Endothelial cell of umbilical vein (primary cell): ENCODE data around the gene TSPAN8. TPM values are rescaled to one million over a fixed set of nuclear protein-coding genes. Genes with fewer than 3 reads are reported as not detected.

Experiments used
- BruUV-seq: library from RNA; stranded (reverse); fragments of 400-500 nt; replicated peaks from 2 replicates; lab custom pipeline; 2021; lab: Mats Ljungman, UMichigan
- CTCF ChIA-PET: fragments of 300-600, 350-600 bp; sonication (Branson Sonifier 250); formaldehyde crosslinking; loops from one replicate; lab custom pipeline; 2021; ENCODE audit warnings: antibody characterized with exemption, inconsistent platforms; lab: Charles Lee
- POLR2A ChIA-PET: fragments of 300-600, 350-600 bp; sonication (Branson Sonifier 250); formaldehyde crosslinking; loops from one replicate; lab custom pipeline; 2021; ENCODE audit warnings: antibody characterized with exemption, inconsistent platforms; lab: Charles Lee
- DNase-seq: peaks from one replicate; pipeline ENCODE4 v3.0.0-alpha.2; 2011; ENCODE audit warnings: low read depth, low spot score
- FAIRE-seq: peaks from 2 replicates; lab custom pipeline; 2011; peaks lifted over from hg19 to GRCh38; lab: Jason Lieb, UNC
- H2AFZ ChIP-seq: 2 replicates; pipeline ENCODE4 v1.6.0; 2012; ENCODE audit warnings: low read depth, low read length, control low read depth, inconsistent platforms
- H3K27ac ChIP-seq: 2 replicates; pipeline ENCODE4 v1.5.1; 2011; ENCODE audit warnings: low read depth, mild to moderate bottlenecking, control low read depth, low read length, moderate library complexity; ENCODE audit not compliant: insufficient read depth
- H3K27me3 ChIP-seq, 2 experiments: 2 replicates each; pipeline versions ENCODE4 v1.6.0 to v1.6.1; 2011; ENCODE audit warnings: low read length in 2 of 2, mixed read lengths in 1 of 2; ENCODE audit not compliant: control insufficient read depth in 2 of 2, insufficient read depth in 2 of 2
- H3K36me3 ChIP-seq, 2 experiments: 2 replicates in 1 of 2; 3 replicates in 1 of 2; pipeline ENCODE4 v1.5.1; 2011; ENCODE audit warnings: low read length in 2 of 2, mild to moderate bottlenecking in 1 of 2, moderate library complexity in 1 of 2; ENCODE audit not compliant: control insufficient read depth in 2 of 2, insufficient read depth in 2 of 2; ENCODE audit errors: extremely low read depth in 1 of 2
- H3K4me1 ChIP-seq: 3 replicates; pipeline ENCODE4 v1.5.1; 2011; ENCODE audit warnings: mild to moderate bottlenecking, low read length; ENCODE audit not compliant: control insufficient read depth, insufficient read depth; ENCODE audit errors: extremely low read depth
- H3K4me2 ChIP-seq: 2 replicates; pipeline ENCODE4 v1.6.1; 2011; ENCODE audit warnings: low read length, control low read depth, mixed read lengths; ENCODE audit not compliant: insufficient read depth
- H3K4me3 ChIP-seq, 3 experiments: fragments of 200-600 bp in 1 of 3; sonication (generic), shearing (Covaris generic) in 1 of 3; replicated peaks in 1 of 3; 2 replicates each; pipeline ENCODE4 v1.5.1; 2011 to 2016; ENCODE audit warnings: control low read depth in 3 of 3, low read length in 3 of 3, mild to moderate bottlenecking in 2 of 3, inconsistent platforms in 1 of 3, low read depth in 1 of 3, moderate library complexity in 1 of 3; ENCODE audit not compliant: insufficient read depth in 1 of 3
- H3K79me2 ChIP-seq: 2 replicates; pipeline ENCODE4 v1.6.0; 2012; ENCODE audit warnings: low read length, inconsistent platforms; ENCODE audit not compliant: control insufficient read depth, insufficient read depth
- H3K9ac ChIP-seq: replicated peaks from 2 replicates; pipeline ENCODE3; 2011; ENCODE audit warnings: low read length, control low read depth; ENCODE audit not compliant: insufficient read depth; ENCODE audit errors: extremely low read depth
- H3K9me1 ChIP-seq: replicated peaks from 3 replicates; pipeline ENCODE4 v1.6.0; 2011; ENCODE audit warnings: mild to moderate bottlenecking, low read length; ENCODE audit not compliant: control insufficient read depth, insufficient read depth; ENCODE audit errors: extremely low read depth
- H3K9me3 ChIP-seq: replicated peaks from 2 replicates; pipeline ENCODE4 v1.5.1; 2012; ENCODE audit warnings: low read length, inconsistent platforms; ENCODE audit not compliant: control insufficient read depth, insufficient read depth
- H4K20me1 ChIP-seq: replicated peaks from 2 replicates; pipeline ENCODE3; 2011; ENCODE audit warnings: mild to moderate bottlenecking, low read length; ENCODE audit not compliant: control insufficient read depth, insufficient read depth; ENCODE audit errors: extremely low read depth
- CTCF ChIP-seq, 2 donors: IDR thresholded peaks; 1 replicate in 1 of 2; 2 replicates in 1 of 2; pipeline ENCODE4 v1.5.1; 2011; ENCODE audit warnings: low read length in 2 of 2, mild to moderate bottlenecking in 2 of 2, moderate library complexity in 2 of 2, control low read depth in 1 of 2, inconsistent platforms in 1 of 2, low read depth in 1 of 2; ENCODE audit not compliant: insufficient read depth in 1 of 2; ENCODE audit errors: extremely low read depth in 1 of 2
- EZH2 ChIP-seq: IDR thresholded peaks from 2 replicates; pipeline ENCODE4 v1.6.1; 2012; ENCODE audit warnings: borderline replicate concordance, low read depth, mild to moderate bottlenecking, moderate library complexity, low read length, inconsistent platforms; ENCODE audit not compliant: severe bottlenecking
- FOS ChIP-seq: IDR thresholded peaks from 2 replicates; pipeline ENCODE4 v1.6.1; 2011; ENCODE audit warnings: mild to moderate bottlenecking, low read length, moderate library complexity, borderline replicate concordance; ENCODE audit not compliant: insufficient read depth
- GATA2 ChIP-seq: IDR thresholded peaks from 2 replicates; pipeline ENCODE4 v1.7.0; 2011; ENCODE audit warnings: low read depth, mild to moderate bottlenecking, moderate library complexity, mixed read lengths, low read length; ENCODE audit not compliant: insufficient read length, insufficient read depth
- JUN ChIP-seq: IDR thresholded peaks from 2 replicates; pipeline ENCODE4 v1.6.1; 2011; ENCODE audit warnings: borderline replicate concordance, low read depth; ENCODE audit not compliant: insufficient read length, insufficient read depth
- MAX ChIP-seq: IDR thresholded peaks from 2 replicates; pipeline ENCODE4 v1.6.1; 2011; ENCODE audit not compliant: insufficient read depth, insufficient read length
- MYC ChIP-seq: IDR thresholded peaks from one replicate; pipeline ENCODE4 v1.6.1; 2011; ENCODE audit warnings: mild to moderate bottlenecking, low read depth, low read length
- POLR2A ChIP-seq: IDR thresholded peaks from 2 replicates; pipeline ENCODE4 v1.6.1; 2012; ENCODE audit warnings: low read depth, mild to moderate bottlenecking, control low read depth, low read length
- POLR2AphosphoS5 ChIP-seq: IDR thresholded peaks from 2 replicates; pipeline ENCODE4 v1.6.1; 2012; ENCODE audit warnings: low read depth, mild to moderate bottlenecking, control low read depth, low read length, moderate library complexity; ENCODE audit not compliant: insufficient read depth
- dilution Hi-C: fragments of 300-500 bp; cut with MboI; formaldehyde crosslinking; loops from one replicate; pipeline ENCODE4 v1.15.0; 2019; ENCODE audit warnings: low sequenced_read_pairs; ENCODE audit not compliant: extremely low pct_ligation_motif_present
- intact Hi-C: fragments of 100-400 bp; cut with micrococcal nuclease; formaldehyde crosslinking; loops from one replicate; pipeline ENCODE4 v1.10.0; 2022
- polyA plus RNA-seq, 4 experiments: library from polyadenylated mRNA; depleted of rRNA in 3 of 4; stranded (reverse) in 3 of 4; unstranded in 1 of 4; fragments of >200 nt; gene quantifications; 2 replicates each; pipeline versions ENCODE4 v1.2.1 to v1.2.3, GENCODE V29; 2011 to 2012; ENCODE audit warnings: missing spikeins in 1 of 4
- total RNA-seq: library from RNA; stranded (reverse); gene quantifications from 2 replicates; pipeline ENCODE4 v1.2.3, GENCODE V29; 2021

The TSPAN8 gene
- total and polyA plus RNA-seq, 2 donors (not counting 3 experiments of a cell fraction or from before 2014, with no cell fraction given) = 1.2 to 1.6 TPM

GRCh38 chr12:71160585-71160984 lies 2.8 kb upstream of the TSPAN8 start:
- peak; percentile 41 for DNase-seq
- FAIRE-seq = peak; percentile 72
- no peak overlapping the region for H3K9ac ChIP-seq
- no peak overlapping the region for H3K27ac ChIP-seq
- ChIA-PET POLR2A (no interaction called here), CTCF (no interaction called here)
- H2AFZ ChIP-seq = no peak overlapping the region
- dilution Hi-C loops (no loop called here), intact Hi-C loops (no loop called here)
- H3K4me1 ChIP-seq = peaks cover 16% of the 10 kb centered on the region
- no peaks in the 10 kb centered on the region for H3K36me3 ChIP-seq
- H3K9me3 ChIP-seq = no peaks in the 10 kb centered on the region
- H4K20me1 ChIP-seq = no peaks in the 10 kb centered on the region
- no TSS peak for BruUV-seq
- TF ChIP-seq FOS = peak; percentile 83
- TF ChIP-seq JUN = no peak
- peak; percentile 67 for TF ChIP-seq GATA2
- H3K4me3 ChIP-seq = no peak overlapping the region
- no peaks in the 10 kb centered on the region for H3K9me1 ChIP-seq
- no peak overlapping the region for H3K4me2 ChIP-seq
- no peaks in the 10 kb centered on the region for H3K79me2 ChIP-seq
- no peaks in the 10 kb centered on the region for H3K27me3 ChIP-seq

- FAIRE-seq (no peak), DNase-seq (no peak)
- POLR2A ChIA-PET = no interaction called here
- Histone ChIP-seq H3K79me2 (no peaks in the 10 kb centered on the region), H3K4me1 (peaks cover 16% of the 10 kb centered on the region), H3K4me3 (no peak overlapping the region), H3K9me1 (no peaks in the 10 kb centered on the region), H3K9ac (no peak overlapping the region), H4K20me1 (no peaks in the 10 kb centered on the region), H2AFZ (no peak overlapping the region), H3K4me2 (no peak overlapping the region), H3K36me3 (no peaks in the 10 kb centered on the region), H3K9me3 (no peaks in the 10 kb centered on the region), H3K27ac (no peak overlapping the region), H3K27me3 (no peaks in the 10 kb centered on the region)
- intact Hi-C loops = no loop called here
- dilution Hi-C loops = no loop called here
- CTCF ChIA-PET = no interaction called here
- BruUV-seq = no TSS peak
- TF ChIP-seq FOS = no peak
- TF ChIP-seq CTCF (IDR thresholded peaks at IDR 0.05; ENCODE audit: extremely low read depth in 1 of 2, insufficient read depth in 1 of 2, low read depth in 1 of 2, low read length in 2 of 2) = no peak
- TF ChIP-seq MYC = no peak
- TF ChIP-seq MAX = no peak
- no peak for TF ChIP-seq GATA2
- TF ChIP-seq POLR2A = no peak
- no peak for TF ChIP-seq JUN
- no peak for TF ChIP-seq EZH2
- no peak for TF ChIP-seq POLR2AphosphoS5
Measured at GRCh38 chr12:71159878-71160277, 2.1 kb upstream of the TSPAN8 start.
